Activated gamma-delta T cell treated with Interleukin-2 at 50 U/mL for 16 hours (primary cell): ENCODE measurements around the gene UNC45A.
"Not testable (repeated sequence)": the region's sequence is repeated elsewhere in the genome, so short reads cannot be mapped to it uniquely, and the experiment has no call there.

Source experiments
- DNase-seq: peaks from one replicate; pipeline ENCODE4 v3.0.0-alpha.2; 2020

The UNC45A gene

GRCh38 chr15:90934949-90935751, at the start of gene UNC45A:
TSS of gene UNC45A (plus strand) at chr15:90935285. CDS start at chr15:90935325, 40 bp downstream.
- peak; percentile 96 for DNase-seq

DNA sequence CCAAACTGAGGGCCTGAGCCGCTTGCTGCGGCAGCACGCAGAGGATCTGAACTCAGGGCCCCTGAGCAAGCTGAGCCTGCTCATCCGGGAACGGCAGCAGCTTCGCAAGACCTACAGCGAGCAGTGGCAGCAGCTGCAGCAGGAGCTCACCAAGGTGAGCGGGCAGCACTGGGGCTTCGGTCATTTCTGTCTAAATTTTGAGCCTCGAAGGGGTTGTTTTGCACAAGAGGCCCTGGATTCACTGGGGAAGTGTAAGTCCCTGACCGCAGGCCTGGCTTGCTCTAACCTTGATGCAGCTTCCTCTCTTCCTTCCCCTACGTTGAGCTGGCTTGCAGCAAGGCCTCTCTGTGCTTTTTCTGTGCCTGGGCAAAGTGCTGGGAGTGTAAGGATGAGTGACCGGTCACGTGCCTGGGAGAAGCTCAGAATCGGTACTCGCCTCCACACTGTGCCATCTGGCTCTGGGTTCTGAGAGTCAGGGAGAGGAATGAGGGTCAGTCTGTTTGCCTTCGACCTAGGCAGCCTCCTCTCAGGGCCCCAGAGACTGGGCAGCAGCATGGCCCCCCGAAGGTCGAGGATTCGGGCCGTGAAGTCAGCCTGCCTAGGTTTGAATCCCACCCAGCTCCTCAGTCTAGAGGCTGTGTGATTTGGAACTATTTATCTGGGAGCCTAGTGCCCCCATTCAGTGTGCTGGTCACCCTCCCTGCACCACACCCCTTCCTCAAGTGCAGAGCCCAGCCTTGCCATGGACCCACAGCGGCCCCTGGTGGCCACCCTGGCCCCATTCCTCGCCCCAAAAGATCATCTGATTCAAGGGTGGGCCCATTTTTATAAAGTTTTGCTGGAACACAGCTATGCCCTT, 49.4 kb upstream of the UNC45A start:
- peak; percentile 82 for DNase-seq

DNA sequence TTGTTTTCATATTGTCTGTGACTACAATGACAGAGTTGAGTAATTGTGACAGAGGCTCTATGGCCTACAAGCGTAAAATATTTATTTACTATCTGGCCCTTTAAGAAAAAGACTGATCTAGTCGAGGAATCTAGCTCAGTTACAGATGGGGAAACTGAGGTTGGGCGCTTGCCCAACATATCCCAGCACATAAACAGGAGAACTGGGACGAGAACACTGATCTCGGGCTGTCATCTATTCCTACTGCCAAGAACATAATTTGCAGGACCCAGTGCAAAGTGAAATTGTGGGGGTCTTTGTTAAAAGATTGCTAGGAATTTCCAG, 48.8 kb upstream of the UNC45A start:
- no peak for DNase-seq

- no peak for DNase-seq
These were observed 48.0 kb upstream of the UNC45A start for GRCh38 chr15:90887037-90887481.

GRCh38 chr15:90889313-90889730, 45.8 kb upstream of the UNC45A start:
- peak; percentile 30 for DNase-seq

- DNase-seq = no peak
These were observed 45.2 kb upstream of the UNC45A start for GRCh38 chr15:90889736-90890456.

- DNase-seq = no peak
These were observed 44.2 kb upstream of the UNC45A start for GRCh38 chr15:90890839-90891238.

DNA sequence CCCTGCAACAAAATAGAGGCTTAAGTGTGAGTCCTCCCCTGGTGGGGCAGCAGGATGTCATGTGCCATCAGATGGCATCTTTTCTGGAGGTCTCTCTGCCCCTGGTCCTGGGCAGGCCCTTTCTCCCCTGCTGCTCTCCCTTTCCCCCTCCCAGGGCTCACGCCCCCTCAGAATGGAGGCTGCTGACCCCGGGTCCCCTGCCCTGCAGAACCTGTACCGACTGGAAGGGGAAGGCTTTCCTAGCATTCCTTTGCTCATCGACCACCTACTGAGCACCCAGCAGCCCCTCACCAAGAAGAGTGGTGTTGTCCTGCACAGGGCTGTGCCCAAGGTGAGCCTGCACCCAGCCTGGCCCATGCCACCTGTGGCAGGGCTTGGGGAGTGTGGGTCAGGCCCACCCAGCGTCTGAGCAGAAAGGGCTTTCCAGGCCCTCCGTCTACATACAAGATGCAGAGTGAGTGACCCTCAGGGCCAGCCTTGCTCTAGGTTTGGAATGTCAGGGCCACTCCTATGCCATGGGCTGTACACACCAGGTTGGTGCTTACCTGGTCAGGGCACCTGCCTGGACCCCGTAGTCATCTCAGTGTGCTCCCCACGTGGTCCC, 43.6 kb upstream of the UNC45A start:
- DNase-seq = no peak

DNA sequence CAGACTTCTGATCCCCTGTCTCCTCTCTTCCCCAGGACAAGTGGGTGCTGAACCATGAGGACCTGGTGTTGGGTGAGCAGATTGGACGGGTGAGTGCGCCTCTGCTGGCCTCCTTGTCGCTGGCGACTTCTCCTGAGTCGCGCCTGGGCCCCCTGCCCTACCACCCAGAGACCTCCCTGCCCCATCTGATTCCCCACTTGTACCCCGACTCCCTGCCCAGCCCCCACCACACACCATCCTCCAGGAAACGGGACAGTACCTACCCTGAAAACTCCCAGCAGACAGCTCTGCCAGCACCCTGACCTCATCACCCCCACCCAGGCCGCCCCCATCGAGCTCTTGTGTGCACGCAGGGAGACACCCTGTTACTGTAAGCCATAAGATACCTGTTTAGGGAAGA, 43.1 kb upstream of the UNC45A start:
- no peak for DNase-seq

DNA sequence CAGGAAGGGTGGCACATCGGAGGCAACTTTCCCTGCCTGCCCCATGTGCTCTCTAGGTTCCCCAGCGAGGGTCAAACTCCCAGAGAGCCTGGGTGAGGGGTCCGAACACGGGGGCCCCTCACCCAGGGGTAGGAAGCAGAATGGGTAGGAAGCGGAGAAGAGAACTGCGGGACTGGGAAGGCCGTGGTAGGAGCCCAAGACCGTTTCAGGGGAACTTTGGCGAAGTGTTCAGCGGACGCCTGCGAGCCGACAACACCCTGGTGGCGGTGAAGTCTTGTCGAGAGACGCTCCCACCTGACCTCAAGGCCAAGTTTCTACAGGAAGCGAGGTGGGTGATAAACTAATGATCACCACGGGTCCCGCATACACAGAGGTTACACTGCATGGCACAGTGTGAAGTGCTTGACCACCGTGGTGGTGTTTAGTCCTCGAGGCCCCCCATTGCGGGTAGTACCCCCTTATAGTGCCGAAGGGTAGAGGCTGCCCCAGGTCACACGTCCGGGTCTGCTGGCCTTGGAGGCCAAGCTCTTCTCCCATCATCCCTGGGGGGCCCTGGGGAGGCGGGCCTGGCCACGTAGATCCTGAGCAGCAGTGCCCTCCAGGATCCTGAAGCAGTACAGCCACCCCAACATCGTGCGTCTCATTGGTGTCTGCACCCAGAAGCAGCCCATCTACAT, 42.4 kb upstream of the UNC45A start:
- DNase-seq = no peak

- no peak for DNase-seq
These were observed 41.7 kb upstream of the UNC45A start for GRCh38 chr15:90893175-90894090.

DNA sequence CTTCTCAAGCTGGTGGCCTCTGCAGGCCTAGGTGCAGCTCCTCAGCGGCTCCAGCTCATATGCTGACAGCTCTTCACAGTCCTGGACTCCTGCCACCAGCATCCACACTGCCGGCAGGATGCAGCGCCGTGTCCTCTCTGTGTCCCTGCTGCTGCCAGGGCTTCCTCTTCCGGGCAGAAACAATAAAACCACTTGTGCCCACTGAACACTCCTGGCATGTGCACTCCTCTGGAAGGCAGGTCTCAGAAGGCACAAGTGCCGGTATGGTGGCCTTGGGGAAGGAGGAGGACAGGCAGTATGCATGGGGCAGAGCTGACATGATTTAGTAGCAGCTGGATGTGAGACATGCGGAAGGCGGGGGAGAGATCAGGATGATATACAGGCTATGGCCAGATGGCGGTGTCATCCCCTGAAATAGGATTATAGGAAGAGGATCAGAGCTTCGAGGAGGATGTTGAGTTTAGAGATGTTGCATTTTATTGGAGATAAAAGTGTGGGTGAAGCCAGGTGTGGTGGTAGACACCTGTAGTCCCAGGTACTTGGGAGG, 39.4 kb upstream of the UNC45A start:
- DNase-seq = no peak

DNA sequence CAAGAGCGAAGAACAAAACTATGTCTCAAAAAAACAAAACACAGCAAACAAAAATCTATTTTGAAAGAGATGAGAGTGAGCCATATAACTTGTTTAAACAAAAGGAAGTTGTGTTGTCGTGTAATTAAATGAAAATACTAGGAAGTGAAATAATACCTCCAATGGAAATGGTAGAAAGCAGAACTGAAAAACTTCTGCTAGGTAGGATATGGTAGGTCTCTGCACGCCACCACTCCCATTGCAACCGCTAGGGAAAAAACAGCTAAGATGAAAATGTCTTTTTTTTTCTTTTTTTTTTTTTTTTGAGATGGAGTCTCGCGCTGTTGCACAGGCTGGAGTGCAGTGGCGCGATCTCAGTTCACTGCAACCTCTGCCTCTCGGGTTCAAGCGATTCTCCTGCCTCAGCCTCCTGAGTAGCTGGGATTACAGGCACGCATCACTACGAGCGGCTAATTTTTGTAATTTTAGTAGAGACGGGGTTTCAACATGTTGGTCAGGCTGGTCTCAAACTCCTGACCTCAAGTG, 37.9 kb upstream of the UNC45A start:
- not testable (repeated sequence) for DNase-seq

- DNase-seq = no peak
These were observed 33.7 kb upstream of the UNC45A start for GRCh38 chr15:90901175-90902039.

- DNase-seq = peak; percentile 62
These were observed 32.8 kb upstream of the UNC45A start for GRCh38 chr15:90902040-90902839.

DNA sequence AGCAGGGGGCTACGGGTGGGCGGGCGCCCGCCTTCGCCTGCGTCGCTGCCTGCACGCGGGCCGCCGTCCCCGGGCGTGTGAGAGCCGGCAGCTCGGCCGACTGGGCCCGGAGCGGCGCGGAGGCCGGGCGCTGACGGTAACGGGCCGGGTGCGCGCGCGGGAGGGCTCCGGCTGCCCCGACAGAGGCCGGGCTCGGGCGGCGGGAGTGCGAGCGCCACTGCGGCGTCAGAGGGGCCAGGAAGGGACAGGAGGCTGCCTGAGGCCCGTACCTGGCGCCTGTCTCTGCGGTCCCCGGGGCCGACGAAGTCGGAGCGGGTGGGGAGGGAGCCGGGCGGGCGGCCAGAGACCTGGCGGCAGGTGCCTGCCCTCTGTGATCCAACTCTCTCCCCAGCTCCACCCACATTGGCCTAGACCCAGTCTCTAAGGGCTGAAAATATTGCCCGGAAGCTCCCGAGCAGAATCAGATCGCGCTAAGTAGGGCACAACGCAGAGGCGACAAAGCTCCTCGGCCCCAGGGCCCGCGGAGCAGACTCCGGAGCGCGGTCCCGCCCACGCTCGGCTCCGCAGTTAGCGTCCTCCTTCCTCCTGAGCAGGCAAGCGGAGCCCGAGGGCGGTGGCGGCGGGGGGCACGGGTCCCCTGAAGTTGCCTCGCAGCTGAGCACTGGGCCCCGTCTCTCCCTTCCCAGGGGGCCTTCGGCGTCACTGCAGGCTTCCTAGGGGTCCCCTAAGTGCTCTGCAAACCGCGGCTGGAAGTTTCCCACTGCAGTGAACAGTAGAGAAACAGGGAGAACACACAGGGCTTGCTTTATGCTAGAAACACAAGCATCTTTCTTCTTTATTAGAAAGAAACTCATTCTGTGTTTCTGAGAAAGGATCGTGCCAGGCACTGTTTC, 32.0 kb upstream of the UNC45A start, which contains the start of gene MAN2A2:
Gene MAN2A2, plus strand, starts transcription at position 463 of the 893 bp plus-strand sequence. CDS start 906 bp downstream, outside the sequence.
- peak; percentile 52 for DNase-seq
